Upper lobe of right lung (tissue), 1 donor: ENCODE results near the gene SEC16A. TPM values are rescaled to one million over a fixed set of nuclear protein-coding genes. Genes with fewer than 3 reads are reported as not detected.

Experiments
- ATAC-seq: fragments of 200-7000 bp; cut with Tn5 transposase; one replicate; pipeline ENCODE4 v1.9.1; 2020; ENCODE audit warnings: mild to moderate bottlenecking, moderate library complexity
- DNase-seq: peaks from one replicate; pipeline ENCODE4 v3.0.0-alpha.2; 2020
- H3K27ac ChIP-seq: fragments of 200-600 bp; one replicate; pipeline ENCODE4 v1.8.0; 2022
- H3K27me3 ChIP-seq: fragments of 200-600 bp; one replicate; pipeline ENCODE4 v1.8.0; 2022; ENCODE audit warnings: mild to moderate bottlenecking
- H3K36me3 ChIP-seq: fragments of 200-600 bp; one replicate; pipeline ENCODE4 v1.8.0; 2022
- H3K4me1 ChIP-seq: fragments of 200-600 bp; one replicate; pipeline ENCODE4 v1.8.0; 2022
- H3K4me3 ChIP-seq: fragments of 200-600 bp; one replicate; pipeline ENCODE4 v1.8.0; 2022; ENCODE audit warnings: mild to moderate bottlenecking
- H3K9me3 ChIP-seq: fragments of 200-600 bp; one replicate; pipeline ENCODE4 v1.8.0; 2022
- intact Hi-C: fragments of 100-400 bp; cut with DNase I; formaldehyde crosslinking; loops from one replicate; pipeline ENCODE4 v1.11.0; 2022
- total RNA-seq: library from RNA; stranded (reverse); fragmentation: NEBNext Ultra II Directional; extraction: Animal tissue kit (Norgen Biotek cat#: 25700); gene quantifications from one replicate; pipeline ENCODE4 v1.2.1, GENCODE V29; 2021
- TF ChIP-seq, protein P1 (sequence below): fragments of 200-600 bp; IDR thresholded peaks from one replicate; pipeline ENCODE4 v1.8.0; 2022; ENCODE audit warnings: antibody characterized with exemption
- donor health status: DM: no; HTN: yes; CAD: no; lungs with severe emphysema.

Gene SEC16A
- total RNA-seq, 1 donor from 2014 or later, result 63.7 TPM

DNA sequence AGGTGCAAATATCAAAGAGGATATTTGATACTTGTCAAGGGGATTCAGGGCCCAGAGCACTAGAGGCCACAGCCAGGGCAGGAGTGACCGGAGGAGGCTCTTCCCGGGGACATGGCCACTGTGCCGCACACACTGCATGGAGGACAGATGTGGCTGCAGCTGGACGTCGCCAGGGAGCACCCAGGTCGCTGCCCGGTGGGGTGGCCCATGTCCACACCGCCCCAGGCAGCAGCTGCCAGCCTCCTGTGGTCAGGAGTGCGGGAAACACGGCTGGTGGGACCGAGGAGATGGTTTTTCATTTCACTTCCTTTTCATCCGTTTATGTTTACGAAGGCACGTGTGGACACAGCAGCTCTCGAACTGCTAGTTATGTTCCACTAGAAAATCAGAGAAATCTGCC is 15.1 kb downstream of the SEC16A start:
- H3K4me1 ChIP-seq, result no peaks in the 10 kb centered on the region
- H3K27me3 ChIP-seq, result no peaks in the 10 kb centered on the region
- TF ChIP-seq, protein P1, sequence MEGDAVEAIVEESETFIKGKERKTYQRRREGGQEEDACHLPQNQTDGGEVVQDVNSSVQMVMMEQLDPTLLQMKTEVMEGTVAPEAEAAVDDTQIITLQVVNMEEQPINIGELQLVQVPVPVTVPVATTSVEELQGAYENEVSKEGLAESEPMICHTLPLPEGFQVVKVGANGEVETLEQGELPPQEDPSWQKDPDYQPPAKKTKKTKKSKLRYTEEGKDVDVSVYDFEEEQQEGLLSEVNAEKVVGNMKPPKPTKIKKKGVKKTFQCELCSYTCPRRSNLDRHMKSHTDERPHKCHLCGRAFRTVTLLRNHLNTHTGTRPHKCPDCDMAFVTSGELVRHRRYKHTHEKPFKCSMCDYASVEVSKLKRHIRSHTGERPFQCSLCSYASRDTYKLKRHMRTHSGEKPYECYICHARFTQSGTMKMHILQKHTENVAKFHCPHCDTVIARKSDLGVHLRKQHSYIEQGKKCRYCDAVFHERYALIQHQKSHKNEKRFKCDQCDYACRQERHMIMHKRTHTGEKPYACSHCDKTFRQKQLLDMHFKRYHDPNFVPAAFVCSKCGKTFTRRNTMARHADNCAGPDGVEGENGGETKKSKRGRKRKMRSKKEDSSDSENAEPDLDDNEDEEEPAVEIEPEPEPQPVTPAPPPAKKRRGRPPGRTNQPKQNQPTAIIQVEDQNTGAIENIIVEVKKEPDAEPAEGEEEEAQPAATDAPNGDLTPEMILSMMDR, result no peak
- ATAC-seq (no peak), DNase-seq (no peak)
- intact Hi-C loops, result no loop called here
- H3K36me3 ChIP-seq, result peaks cover 100% of the 10 kb centered on the region
- no peak overlapping the region for H3K27ac ChIP-seq
- no peaks in the 10 kb centered on the region for H3K9me3 ChIP-seq
- no peak overlapping the region for H3K4me3 ChIP-seq

DNA sequence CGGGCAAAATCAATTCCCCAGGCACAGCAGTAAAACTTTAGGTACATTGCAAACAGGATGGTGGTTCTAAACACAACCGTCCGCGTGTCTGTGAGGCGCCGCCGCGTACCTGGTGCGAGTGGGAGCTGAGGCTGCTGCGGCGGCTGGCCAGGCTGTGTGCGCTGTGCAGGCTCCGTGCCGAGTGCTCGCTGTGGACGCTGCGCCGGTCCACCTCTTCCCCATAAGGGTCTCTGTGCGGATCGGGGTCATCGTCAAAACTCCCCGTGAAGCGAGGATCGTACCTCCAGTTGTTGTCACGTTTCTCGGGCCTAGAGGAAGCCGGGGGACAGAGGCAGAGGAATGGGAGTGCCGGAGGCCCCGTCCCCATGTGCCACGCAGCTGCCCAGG is 16.7 kb downstream of the SEC16A start:
- Histone ChIP-seq H3K27ac (no peak overlapping the region), H3K4me3 (no peak overlapping the region), H3K27me3 (no peaks in the 10 kb centered on the region), H3K4me1 (no peaks in the 10 kb centered on the region), H3K36me3 (peaks cover 100% of the 10 kb centered on the region), H3K9me3 (no peaks in the 10 kb centered on the region)
- DNase-seq (no peak), ATAC-seq (no peak)
- intact Hi-C loops, result no loop called here
- TF ChIP-seq, protein P1, result no peak

DNA sequence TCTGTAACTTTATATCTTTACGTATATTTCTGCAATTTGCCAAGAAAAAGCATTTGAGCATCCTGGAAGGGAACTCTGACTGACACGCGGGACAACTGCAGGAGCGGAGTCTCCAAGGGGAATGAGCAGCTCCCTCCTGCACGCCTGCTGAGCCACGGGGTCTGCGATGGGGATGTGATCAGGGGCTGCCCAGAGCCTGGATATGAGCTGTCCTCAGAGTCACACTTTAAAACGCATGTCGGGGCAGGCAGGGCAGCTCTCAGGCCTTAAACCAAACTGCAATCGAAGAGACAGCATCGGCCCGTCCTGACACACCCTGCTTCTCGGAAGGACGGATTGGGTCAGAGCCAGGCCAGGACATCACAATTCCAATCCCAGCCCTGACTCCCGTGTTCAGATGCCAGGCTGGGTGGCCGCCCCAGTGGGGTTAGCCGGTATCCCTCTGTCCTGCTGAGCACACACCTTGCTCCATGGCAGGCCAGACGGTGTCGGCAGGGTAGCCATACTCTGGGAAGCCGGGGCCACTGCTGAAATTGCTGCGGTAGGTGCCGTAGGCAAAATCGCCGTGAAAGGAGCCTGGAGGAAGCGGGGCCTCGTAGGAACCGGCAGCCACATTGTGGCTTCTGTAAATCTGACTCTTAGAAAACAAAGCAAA is 17.2 kb downstream of the SEC16A start:
- Histone ChIP-seq H3K36me3 (peaks cover 100% of the 10 kb centered on the region), H3K27ac (no peak overlapping the region), H3K9me3 (no peaks in the 10 kb centered on the region), H3K4me3 (no peak overlapping the region), H3K4me1 (no peaks in the 10 kb centered on the region), H3K27me3 (no peaks in the 10 kb centered on the region)
- DNase-seq, result no peak
- TF ChIP-seq, protein P1, result no peak
- no peak for ATAC-seq
- intact Hi-C loops, result no loop called here

DNA sequence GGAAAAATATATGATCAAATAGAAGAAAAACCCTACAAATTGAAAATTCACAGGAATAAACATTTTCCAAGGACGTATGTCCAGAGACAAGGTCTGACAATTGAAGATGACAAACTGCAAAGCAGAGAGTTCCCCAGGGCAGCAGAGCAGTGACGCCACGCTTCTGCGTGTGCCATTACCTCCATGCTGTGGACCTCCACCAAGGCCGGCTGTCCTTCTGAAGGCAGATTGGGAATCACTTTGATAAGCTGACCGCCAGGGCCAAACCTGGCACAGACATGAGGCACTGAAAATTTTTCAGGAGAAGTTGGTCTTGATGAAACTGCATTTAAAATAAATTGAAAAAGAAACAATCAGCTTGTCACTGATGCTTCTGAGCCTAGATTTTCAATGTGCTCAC is 18.6 kb downstream of the SEC16A start:
- no peak overlapping the region for H3K4me3 ChIP-seq
- H3K36me3 ChIP-seq, result peaks cover 100% of the 10 kb centered on the region
- no peak for DNase-seq
- TF ChIP-seq, protein P1, result no peak
- H3K27ac ChIP-seq, result no peak overlapping the region
- no peaks in the 10 kb centered on the region for H3K27me3 ChIP-seq
- intact Hi-C loops, result no loop called here
- no peaks in the 10 kb centered on the region for H3K9me3 ChIP-seq
- no peaks in the 10 kb centered on the region for H3K4me1 ChIP-seq
- ATAC-seq, result no peak

DNA sequence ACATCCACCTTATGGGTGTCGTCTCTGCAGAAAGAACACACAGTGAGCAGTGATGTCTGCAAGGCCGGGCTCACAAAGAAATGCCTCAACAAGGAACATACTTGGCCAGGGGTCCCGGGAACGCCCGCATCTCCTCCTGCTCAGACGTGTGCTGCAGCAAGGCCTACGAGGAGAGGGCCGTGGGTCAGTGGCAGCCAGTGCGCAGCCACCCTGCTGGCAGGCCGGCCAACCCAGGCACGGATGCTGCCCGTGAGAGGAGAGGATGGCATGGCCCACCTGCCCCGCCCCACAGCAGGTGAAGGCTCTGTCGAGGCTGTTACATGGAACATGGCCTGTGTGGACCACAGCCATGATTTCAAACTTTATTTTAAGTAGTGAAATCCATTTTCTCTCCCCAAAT is 19.3 kb downstream of the SEC16A start:
- Histone ChIP-seq H3K4me1 (no peaks in the 10 kb centered on the region), H3K4me3 (no peak overlapping the region), H3K36me3 (peaks cover 100% of the 10 kb centered on the region), H3K27ac (no peak overlapping the region), H3K9me3 (no peaks in the 10 kb centered on the region), H3K27me3 (no peaks in the 10 kb centered on the region)
- ATAC-seq (no peak), DNase-seq (no peak)
- intact Hi-C loops, result no loop called here
- TF ChIP-seq, protein P1, result no peak

DNA sequence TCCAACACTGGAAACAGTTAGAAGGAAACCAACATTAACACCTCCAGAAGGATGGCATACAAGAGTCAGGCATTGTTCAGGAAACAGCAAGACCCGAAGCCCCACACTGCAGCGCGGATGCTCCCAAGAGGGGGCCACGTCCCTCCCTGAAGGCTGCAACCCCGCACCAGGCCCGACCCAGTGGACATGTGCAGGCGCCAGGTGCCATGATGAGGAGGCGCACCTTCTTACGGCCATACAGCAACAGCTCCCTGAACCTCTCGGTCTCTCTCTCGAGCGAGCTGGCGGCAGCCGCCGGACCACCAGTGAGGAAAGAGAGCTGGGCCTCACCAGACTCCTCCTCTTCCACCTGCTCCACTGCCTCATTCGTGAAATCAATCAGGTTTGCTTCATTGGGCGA is 20.2 kb downstream of the SEC16A start:
- Histone ChIP-seq H3K36me3 (peaks cover 100% of the 10 kb centered on the region), H3K27ac (no peak overlapping the region), H3K4me3 (no peak overlapping the region), H3K9me3 (no peaks in the 10 kb centered on the region), H3K27me3 (no peaks in the 10 kb centered on the region), H3K4me1 (no peaks in the 10 kb centered on the region)
- TF ChIP-seq, protein P1, result no peak
- intact Hi-C loops, result no loop called here
- no peak for DNase-seq
- no peak for ATAC-seq
